K562 (cell line): ENCODE measurements around the gene KCNK4. TPM values are rescaled to one million over a fixed set of nuclear protein-coding genes. Genes with fewer than 3 reads are reported as not detected.
A peak's percentile ranks its signal among the peaks of the same experiment; 100 is the strongest.

Experiments used
- ATAC-seq: fragments of 200-7000 bp; cut with Tn5 transposase; 3 replicates; pipeline ENCODE4 v1.9.1; 2020; ENCODE audit warnings: moderate library complexity
- BruUV-seq: library from RNA; stranded (reverse); fragments of 400-500 nt; replicated peaks from 2 replicates; lab custom pipeline; 2021; lab: Mats Ljungman, UMichigan
- CTCF ChIA-PET: fragments of 300-600 bp; formaldehyde crosslinking; extraction: SDS; loops from one replicate; lab custom pipeline; 2021; ENCODE audit warnings: low intra/inter-chr PET ratio; lab: Yijun Ruan, JAX
- POLR2A ChIA-PET: fragments of 300-600, 350-650 bp; sonication (Branson Sonifier 250); formaldehyde crosslinking; extraction: SDS; loops from one replicate; lab custom pipeline; 2021; ENCODE audit warnings: antibody characterized with exemption, inconsistent platforms; lab: Yijun Ruan, JAX
- DNase-seq, 4 experiments: peaks; one replicate each; pipeline versions ENCODE4 v3.0.0 to v3.0.0-alpha.2; 2011 to 2018; ENCODE audit warnings: low spot score in 3 of 4, mixed read lengths in 3 of 4; ENCODE audit errors: extremely low read depth in 1 of 4
- FAIRE-seq: peaks from 2 replicates; lab custom pipeline; 2011; peaks lifted over from hg19 to GRCh38; lab: Jason Lieb, UNC
- H2AFZ ChIP-seq: 2 replicates; pipeline ENCODE4 v1.6.0; 2011; ENCODE audit warnings: low read depth, low read length, control low read depth, inconsistent platforms
- H3K27ac ChIP-seq: fragments of 200-600 bp; 3 replicates; pipeline ENCODE4 v1.8.0; 2011; ENCODE audit warnings: low read depth, mild to moderate bottlenecking, control low read depth, inconsistent platforms, low read length, moderate library complexity, mixed read lengths; ENCODE audit errors: extremely low read depth
- H3K27me3 ChIP-seq, 2 experiments: fragments of 300-600 bp in 1 of 2; 2 replicates in 1 of 2; 3 replicates in 1 of 2; pipeline versions ENCODE4 v1.6.0 to v1.8.0; 2011; ENCODE audit warnings: inconsistent platforms in 2 of 2, low read length in 2 of 2, mild to moderate bottlenecking in 1 of 2, mixed read lengths in 1 of 2, moderate library complexity in 1 of 2; ENCODE audit not compliant: control insufficient read depth in 2 of 2, insufficient read depth in 2 of 2
- H3K36me3 ChIP-seq: fragments of 300-600 bp; 3 replicates; pipeline ENCODE4 v1.8.0; 2011; ENCODE audit warnings: mild to moderate bottlenecking, low read length, inconsistent platforms; ENCODE audit not compliant: control insufficient read depth, insufficient read depth
- H3K4me1 ChIP-seq, 2 experiments: fragments of 200-600 bp in 1 of 2; replicated peaks in 1 of 2; 2 replicates in 1 of 2; 3 replicates in 1 of 2; pipeline versions ENCODE4 v1.5.1 to v1.8.0; 2011; ENCODE audit warnings: inconsistent platforms in 2 of 2, low read length in 2 of 2, mild to moderate bottlenecking in 1 of 2, mixed read lengths in 1 of 2, moderate library complexity in 1 of 2; ENCODE audit not compliant: control insufficient read depth in 2 of 2, insufficient read depth in 2 of 2
- H3K4me2 ChIP-seq: 2 replicates; pipeline ENCODE4 v1.6.1; 2011; ENCODE audit warnings: low read length, control low read depth, inconsistent platforms, mixed read lengths; ENCODE audit not compliant: insufficient read depth
- H3K4me3 ChIP-seq: fragments of 200-600 bp; sonication (generic), shearing (Covaris generic); 2 replicates; pipeline ENCODE4 v1.5.1; 2016; ENCODE audit warnings: control low read depth, inconsistent platforms
- H3K79me2 ChIP-seq: fragments of 200-600 bp; 3 replicates; pipeline ENCODE4 v1.8.0; 2011; ENCODE audit warnings: low read length, inconsistent platforms; ENCODE audit not compliant: control insufficient read depth, insufficient read depth
- H3K9ac ChIP-seq, 2 experiments: 2 replicates each; pipeline versions ENCODE4 v1.6.0 to v1.6.1; 2011; ENCODE audit warnings: low read depth in 2 of 2, low read length in 2 of 2, control low read depth in 1 of 2, inconsistent platforms in 1 of 2, mild to moderate bottlenecking in 1 of 2, mixed read lengths in 1 of 2; ENCODE audit not compliant: insufficient read depth in 1 of 2
- H3K9me1 ChIP-seq: one replicate; pipeline ENCODE4 v1.6.0; 2011; ENCODE audit warnings: inconsistent platforms, mild to moderate bottlenecking, low read length, moderate library complexity; ENCODE audit not compliant: control insufficient read depth, insufficient read depth
- H3K9me3 ChIP-seq: replicated peaks from 2 replicates; pipeline ENCODE4 v1.5.1; 2011; ENCODE audit warnings: low read depth, low read length, inconsistent platforms; ENCODE audit not compliant: control insufficient read depth, insufficient read depth
- H4K20me1 ChIP-seq: replicated peaks from 2 replicates; pipeline ENCODE4 v1.6.1; 2011; ENCODE audit warnings: low read length, inconsistent platforms, mixed read lengths; ENCODE audit not compliant: control insufficient read depth, insufficient read depth
- ERF ChIP-seq: fragments of 450-650 bp; formaldehyde crosslinking; IDR thresholded peaks from 2 replicates; pipeline ENCODE4 v1.4.0; 2020; ENCODE audit warnings: mild to moderate bottlenecking, mixed read lengths
- HNRNPL ChIP-seq: fragments of 200-400 bp; formaldehyde crosslinking; IDR thresholded peaks from 2 replicates; pipeline ENCODE4 v1.6.1; 2017; ENCODE audit warnings: low read depth, mild to moderate bottlenecking, low read length
- MTA1 ChIP-seq: fragments of 450-650 bp; IDR thresholded peaks from 2 replicates; pipeline ENCODE4 v1.6.1; 2017; ENCODE audit warnings: borderline replicate concordance
- POLR2G ChIP-seq: fragments of 200-400 bp; formaldehyde crosslinking; IDR thresholded peaks from 2 replicates; pipeline ENCODE4 v1.6.1; 2017; ENCODE audit warnings: low read depth, mild to moderate bottlenecking, antibody characterized with exemption, low read length, moderate library complexity
- RFX5 ChIP-seq: IDR thresholded peaks from 2 replicates; pipeline ENCODE4 v1.6.1; 2011; ENCODE audit warnings: low read depth, mild to moderate bottlenecking, improper control_type of control experiment, low read length
- SIX5 ChIP-seq, 2 experiments: IDR thresholded peaks; 2 replicates each; pipeline ENCODE4 v1.6.1; 2011; ENCODE audit warnings: low read length in 2 of 2, borderline replicate concordance in 1 of 2, low read depth in 1 of 2, mild to moderate bottlenecking in 1 of 2, moderate library complexity in 1 of 2; ENCODE audit not compliant: insufficient read depth in 1 of 2
- SMAD1 ChIP-seq: fragments of 150-350 bp; IDR thresholded peaks from 2 replicates; pipeline ENCODE4 v1.6.1; 2014; ENCODE audit warnings: low read length, low read depth; ENCODE audit not compliant: partially characterized antibody
- SMARCA5 ChIP-seq: fragments of 450-650 bp; IDR thresholded peaks from 2 replicates; pipeline ENCODE4 v1.6.1; 2016
- ZKSCAN3 ChIP-seq: fragments of 250-450 bp; sonication (Bioruptor Pico); IDR thresholded peaks from 2 replicates; pipeline ENCODE4 v1.4.0; 2020
- ZNF133 ChIP-seq: fragments of 250-450 bp; sonication (Bioruptor Pico); IDR thresholded peaks from 2 replicates; pipeline ENCODE4 v1.4.0; 2020; ENCODE audit warnings: mild to moderate bottlenecking
- WGBS: fragments of 100-300 bp; shearing (Covaris generic); methylation state at CpG from one replicate; pipeline ENCODE4 v1.1.6; 2016; ENCODE audit warnings: low coverage, mixed read lengths; ENCODE audit not compliant: insufficient coverage; ENCODE audit errors: missing lambda C conversion rate; 5-methylcytosine and 5-hydroxymethylcytosine counted together
- in situ Hi-C: fragments of 300-500 bp; cut with MboI; formaldehyde crosslinking; loops from 4 replicates; pipeline ENCODE4 v1.15.0; 2018; ENCODE audit warnings: inconsistent platforms, mixed read lengths
- intact Hi-C: fragments of 100-400 bp; cut with micrococcal nuclease; formaldehyde crosslinking; loops from 2 replicates; pipeline ENCODE4 v1.14.2; 2022
- polyA plus RNA-seq, 8 experiments: library from polyadenylated mRNA; depleted of rRNA in 4 of 8; stranded (reverse) in 5 of 8; unstranded in 3 of 8; fragments of >200 nt; fragmentation: Nextera tagmentation in 2 of 8; fragmentation: Illumina TruSeq in 1 of 8; extraction: Ambion mirVana in 2 of 8; extraction: Trizol in 1 of 8; gene quantifications; 2 replicates each; pipeline versions ENCODE4 v1.2.1 to v1.2.3, GENCODE V29; 2011 to 2014; ENCODE audit warnings: inconsistent platforms in 1 of 8, missing spikeins in 1 of 8
- total RNA-seq, 7 experiments: library from RNA; depleted of rRNA in 6 of 7; stranded (reverse); fragments of >200 nt in 6 of 7; fragmentation: Illumina TruSeq in 2 of 7; extraction: Trizol in 2 of 7; gene quantifications; 2 replicates each; pipeline versions ENCODE4 v1.2.1 to v1.2.3, GENCODE V29; 2011 to 2021; ENCODE audit warnings: low replicate concordance in 1 of 7

The KCNK4 gene
- total and polyA plus RNA-seq, 9 of the 15 experiments (the other 6 are each of a cell fraction or from before 2014, with no cell fraction given) = not detected

- TF ChIP-seq ERF (CRISPR knock-in tag) (no peak), ZKSCAN3 (no peak), MTA1 (no peak), SMAD1 (no peak), RFX5 (no peak), ZNF133 (CRISPR knock-in tag) (no peak), SIX5 (IDR thresholded peaks at IDR 0.05; ENCODE audit: borderline replicate concordance in 1 of 2, insufficient read depth in 1 of 2, low read depth in 1 of 2, low read length in 2 of 2) (no peak)
These were observed 4.3 kb upstream of the KCNK4 start (continued) for GRCh38 chr11:64286801-64287159.

DNA sequence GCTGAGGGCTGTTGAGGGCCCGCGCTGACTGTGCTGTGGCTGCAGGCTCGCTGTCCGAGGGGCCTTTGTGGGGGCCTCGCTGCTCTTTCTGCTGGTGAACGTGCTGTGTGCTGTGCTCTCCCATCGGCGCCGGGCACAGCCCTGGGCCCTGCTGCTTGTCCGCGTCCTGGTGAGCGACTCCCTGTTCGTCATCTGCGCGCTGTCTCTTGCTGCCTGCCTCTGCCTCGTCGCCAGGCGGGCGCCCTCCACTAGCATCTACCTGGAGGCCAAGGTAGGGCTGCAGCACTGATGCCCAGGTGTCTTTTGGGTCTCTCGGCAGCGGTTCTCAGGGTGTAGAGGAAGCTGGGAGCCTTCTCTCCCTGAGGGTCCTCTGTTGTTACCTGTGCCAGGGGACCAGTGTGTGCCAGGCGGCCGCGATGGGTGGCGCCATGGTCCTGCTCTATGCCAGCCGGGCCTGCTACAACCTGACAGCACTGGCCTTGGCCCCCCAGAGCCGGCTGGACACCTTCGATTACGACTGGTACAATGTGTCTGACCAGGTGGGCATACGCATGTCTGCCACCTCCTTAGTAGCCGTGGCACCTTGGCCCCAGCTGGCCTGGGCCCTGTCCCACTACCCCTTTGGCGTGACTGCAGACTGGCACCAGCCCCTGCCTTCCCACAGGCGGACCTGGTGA is 3.3 kb upstream of the KCNK4 start:
- no peak for DNase-seq
- intact Hi-C loops (no loop called here), in situ Hi-C loops (no loop called here)
- 81% methylated on average over 28 of the region's 33 CpGs for WGBS
- no peaks in the 10 kb centered on the region for H3K9me3 ChIP-seq
- TF ChIP-seq POLR2G = peak; percentile 58; the same call in 1 of the 2 replicates
- TF ChIP-seq HNRNPL = peak; percentile 60; the same call in 1 of the 2 replicates
- TF ChIP-seq SMARCA5 = no peak
- H3K4me2 ChIP-seq = no peak overlapping the region
- H3K4me1 ChIP-seq = peaks cover 7 to 64% of the 10 kb centered on the region in 2 experiments; a peak in 4 of 5 replicates
- H4K20me1 ChIP-seq = no peaks in the 10 kb centered on the region
- peak overlapping the region in 1 of 2 experiments; percentile 75; a peak in 1 of 4 replicates for H3K9ac ChIP-seq
- no peaks in the 10 kb centered on the region for H3K36me3 ChIP-seq
- ChIA-PET CTCF (no interaction called here), POLR2A (interaction anchor here (0.9 to 1.4 kb wide), 4 partner anchors 14 to 82 kb away, joined by 3 to 8 read pairs (median 4); partner anchors contain the start of gene FERMT3)
- no peak for FAIRE-seq
- BruUV-seq = no TSS peak
- peaks cover 12% of the 10 kb centered on the region; the same call in 1 of the 3 replicates for H3K79me2 ChIP-seq
- no peaks in the 10 kb centered on the region for H3K9me1 ChIP-seq
- no peak overlapping the region for H3K27ac ChIP-seq
- H2AFZ ChIP-seq = no peak overlapping the region
- ATAC-seq = no peak
- H3K27me3 ChIP-seq = peaks cover 5 to 17% of the 10 kb centered on the region in 2 experiments; a peak in 4 of 5 replicates
- H3K4me3 ChIP-seq = no peak overlapping the region
